Coronary artery (tissue), 2 donors: ENCODE results near the gene TBL1X.

Experiments
- DNase-seq: peaks from one replicate; pipeline ENCODE4 v3.0.0-alpha.2; 2017; ENCODE audit warnings: low spot score
- H3K27ac ChIP-seq, 2 donors: fragments of 200-600 bp; sonication (generic); one replicate each; pipeline ENCODE4 v1.5.1; 2016 to 2019
- H3K4me3 ChIP-seq: fragments of 200-600 bp; sonication (generic); 2 replicates; pipeline ENCODE4 v1.5.1; 2016; ENCODE audit warnings: mild to moderate bottlenecking, moderate library complexity
- TF ChIP-seq, protein P1 (sequence below): fragments of 200-600 bp; sonication (generic); IDR thresholded peaks from one replicate; pipeline ENCODE4 v1.5.1; 2019; ENCODE audit warnings: antibody characterized with exemption

Gene TBL1X

DNA sequence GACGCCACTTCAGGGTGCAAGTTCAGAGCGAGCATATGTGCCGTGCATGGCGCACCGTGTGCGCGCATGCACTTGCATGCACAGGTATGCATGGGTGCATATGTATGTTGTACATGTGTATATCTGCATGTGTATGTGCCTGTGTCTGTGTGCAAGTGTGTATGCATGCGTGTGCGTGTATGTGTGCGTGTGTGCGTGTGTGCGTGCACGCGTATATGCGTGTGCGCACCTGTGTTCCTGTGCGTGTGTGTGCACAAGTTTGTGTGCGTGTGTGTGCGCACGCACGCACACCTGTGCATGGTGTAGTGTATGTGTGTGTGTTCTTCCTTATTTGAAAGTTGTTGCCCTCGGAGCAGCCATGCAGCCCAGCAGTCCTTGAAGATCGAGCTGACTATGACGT lies 224.0 kb downstream of the TBL1X start:
- no peak for DNase-seq
- TF ChIP-seq, protein P1, sequence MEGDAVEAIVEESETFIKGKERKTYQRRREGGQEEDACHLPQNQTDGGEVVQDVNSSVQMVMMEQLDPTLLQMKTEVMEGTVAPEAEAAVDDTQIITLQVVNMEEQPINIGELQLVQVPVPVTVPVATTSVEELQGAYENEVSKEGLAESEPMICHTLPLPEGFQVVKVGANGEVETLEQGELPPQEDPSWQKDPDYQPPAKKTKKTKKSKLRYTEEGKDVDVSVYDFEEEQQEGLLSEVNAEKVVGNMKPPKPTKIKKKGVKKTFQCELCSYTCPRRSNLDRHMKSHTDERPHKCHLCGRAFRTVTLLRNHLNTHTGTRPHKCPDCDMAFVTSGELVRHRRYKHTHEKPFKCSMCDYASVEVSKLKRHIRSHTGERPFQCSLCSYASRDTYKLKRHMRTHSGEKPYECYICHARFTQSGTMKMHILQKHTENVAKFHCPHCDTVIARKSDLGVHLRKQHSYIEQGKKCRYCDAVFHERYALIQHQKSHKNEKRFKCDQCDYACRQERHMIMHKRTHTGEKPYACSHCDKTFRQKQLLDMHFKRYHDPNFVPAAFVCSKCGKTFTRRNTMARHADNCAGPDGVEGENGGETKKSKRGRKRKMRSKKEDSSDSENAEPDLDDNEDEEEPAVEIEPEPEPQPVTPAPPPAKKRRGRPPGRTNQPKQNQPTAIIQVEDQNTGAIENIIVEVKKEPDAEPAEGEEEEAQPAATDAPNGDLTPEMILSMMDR = no peak
- Histone ChIP-seq H3K4me3 (no peak overlapping the region), H3K27ac (no peak overlapping the region)

DNA sequence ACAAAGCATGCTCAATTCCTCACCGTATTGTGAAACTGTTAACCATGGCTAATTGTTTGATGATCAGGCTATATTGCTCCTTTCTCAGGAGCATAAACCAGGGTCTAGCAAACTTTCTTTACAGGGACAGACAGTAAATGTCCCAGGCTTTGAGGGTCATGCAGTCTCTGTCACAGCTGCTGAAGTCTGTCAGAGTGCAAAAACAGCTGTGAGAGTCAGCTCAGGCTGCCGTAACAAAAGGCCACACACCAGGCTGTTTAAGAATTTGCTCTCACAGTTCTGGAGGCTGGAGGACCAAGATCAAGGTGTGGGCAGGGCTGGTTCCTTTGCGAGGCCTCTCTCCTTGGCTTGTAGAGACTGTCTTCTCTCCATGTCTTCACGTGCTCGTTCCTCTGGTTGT lies 225.2 kb downstream of the TBL1X start:
- TF ChIP-seq, protein P1 = no peak
- DNase-seq = no peak
- Histone ChIP-seq H3K27ac (no peak overlapping the region), H3K4me3 (no peak overlapping the region)

DNA sequence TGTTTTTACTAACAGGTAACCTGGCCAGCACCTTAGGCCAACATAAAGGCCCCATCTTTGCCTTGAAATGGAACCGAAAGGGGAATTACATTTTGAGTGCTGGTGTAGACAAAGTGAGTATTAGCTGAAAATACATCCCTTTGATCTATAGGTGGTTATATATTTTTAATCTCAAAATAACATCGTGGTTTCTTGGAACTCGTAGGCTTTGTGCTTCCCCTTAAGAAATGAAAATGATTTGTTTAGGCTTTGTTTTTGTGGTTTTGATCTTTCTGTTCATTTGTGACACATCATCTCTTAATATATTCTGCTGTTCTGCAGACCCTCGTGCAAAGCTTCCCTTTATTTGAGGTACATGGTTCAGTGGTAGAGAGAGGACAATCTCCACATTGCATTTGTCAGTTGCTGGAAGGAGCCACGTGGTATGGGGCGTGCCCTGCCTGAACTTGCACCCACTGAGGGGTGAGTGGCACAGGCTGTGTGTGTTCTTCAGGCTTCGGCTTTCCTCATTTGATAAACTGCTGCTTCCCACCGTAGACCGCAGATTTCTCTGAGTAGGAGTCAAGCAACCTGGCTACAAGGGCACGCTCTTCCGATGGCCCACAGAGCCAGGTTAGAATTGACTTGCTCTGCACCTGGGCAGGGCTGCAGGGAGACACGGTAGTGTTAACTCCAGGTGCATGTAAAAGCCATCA lies 228.6 kb downstream of the TBL1X start:
- no peak overlapping the region for H3K27ac ChIP-seq
- TF ChIP-seq, protein P1 = no peak

DNA sequence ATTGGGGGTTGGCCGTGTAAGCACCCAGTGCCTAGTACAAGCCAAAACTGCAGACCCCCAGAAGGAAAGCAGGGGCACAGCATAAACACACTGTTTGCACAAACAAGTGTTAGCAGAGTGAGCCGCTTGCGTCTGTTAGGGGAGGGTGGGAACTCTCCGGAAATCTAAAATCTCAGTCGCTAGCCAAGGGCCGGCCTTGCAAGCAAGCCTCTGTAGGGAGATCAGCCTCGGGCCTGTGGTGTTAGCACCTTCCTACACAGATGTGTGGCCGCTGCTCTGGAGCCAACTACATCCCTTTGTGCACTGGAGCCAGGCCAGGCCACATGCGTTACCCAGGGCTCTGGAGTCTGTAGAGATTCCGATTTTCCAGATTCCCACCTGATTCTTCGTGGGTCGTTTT lies 233.7 kb downstream of the TBL1X start:
- no peak for DNase-seq
- Histone ChIP-seq H3K27ac (no peak overlapping the region), H3K4me3 (no peak overlapping the region)
- TF ChIP-seq, protein P1 = no peak

More for the DNA sequence above, 228.6 kb downstream of the TBL1X start:
- DNase-seq = no peak
- H3K4me3 ChIP-seq = no peak overlapping the region

DNA sequence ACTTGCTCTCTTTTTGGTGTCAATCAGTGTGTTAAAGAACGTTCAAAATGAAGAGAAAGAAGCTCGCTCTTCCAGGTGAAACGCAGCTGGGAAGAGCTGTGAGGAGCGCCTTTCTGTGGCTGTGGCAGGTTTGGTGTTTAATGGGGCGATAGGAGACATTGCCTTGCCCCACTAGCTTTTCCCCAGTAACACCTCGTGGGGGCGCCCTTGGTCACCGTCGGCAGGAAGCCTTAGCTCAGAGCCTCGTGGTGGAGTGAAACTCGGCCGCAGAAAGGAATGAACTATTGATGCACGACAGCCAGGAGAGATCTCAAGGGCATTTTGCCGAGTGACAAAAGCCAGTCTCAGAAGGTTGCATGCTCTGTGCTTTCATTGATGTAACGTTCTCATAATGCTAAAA lies 235.7 kb downstream of the TBL1X start:
- no peak overlapping the region for H3K27ac ChIP-seq
- no peak for DNase-seq
- no peak overlapping the region for H3K4me3 ChIP-seq
- TF ChIP-seq, protein P1 = no peak

DNA sequence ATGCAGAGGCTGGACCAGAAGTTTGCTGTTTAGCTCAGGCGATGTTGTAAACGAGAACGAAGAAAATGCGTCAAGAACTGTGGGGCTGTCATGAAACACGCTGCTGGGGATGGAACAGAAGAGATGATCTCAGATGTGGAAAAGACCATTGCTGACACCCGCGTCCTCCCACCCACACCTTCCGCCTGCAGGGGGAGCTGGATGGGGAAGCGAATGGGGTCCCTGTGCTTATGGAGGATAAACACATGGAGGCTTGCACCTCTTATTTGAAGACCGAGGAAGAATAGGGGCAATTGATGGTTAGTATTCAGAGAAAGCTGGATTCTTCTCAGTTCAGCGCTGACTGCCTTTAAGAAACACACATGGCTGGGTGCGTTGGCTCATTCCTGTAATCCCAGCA lies 236.9 kb downstream of the TBL1X start:
- TF ChIP-seq, protein P1 = no peak
- no peak for DNase-seq
- no peak overlapping the region for H3K27ac ChIP-seq
- no peak overlapping the region for H3K4me3 ChIP-seq

DNA sequence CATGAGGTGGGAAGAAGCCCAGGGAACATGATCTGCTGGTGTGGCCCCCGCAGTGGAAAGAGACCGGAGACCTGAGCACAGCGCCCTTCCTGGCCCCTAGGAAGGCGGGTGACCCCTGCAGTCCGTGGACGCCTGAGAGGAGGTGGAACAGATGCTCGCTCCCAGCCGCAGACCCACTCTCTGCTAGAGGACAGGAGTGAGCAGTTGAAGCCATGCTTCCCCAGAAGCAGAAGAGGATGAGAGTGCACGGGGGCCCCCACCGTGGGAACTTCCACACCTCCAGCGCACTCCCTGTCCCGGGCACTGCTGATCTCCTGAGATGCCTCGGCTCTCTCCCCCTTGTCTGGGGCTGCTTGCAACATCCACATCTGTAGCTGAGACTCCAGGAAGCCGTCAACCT lies 238.5 kb downstream of the TBL1X start:
- TF ChIP-seq, protein P1 = no peak
- no peak for DNase-seq
- no peak overlapping the region for H3K27ac ChIP-seq
- H3K4me3 ChIP-seq = no peak overlapping the region
